Measurements from ENCODE around the gene NAIF1.
"Not testable (repeated sequence)": the region's sequence is repeated elsewhere in the genome, so short reads cannot be mapped to it uniquely, and the experiment has no call there.

Gene NAIF1

GRCh38 chr9:128111726-128112125 lies 44.6 kb upstream of the NAIF1 start:
- POLR2A ChIA-PET; H3K4me1 ChIP-seq (ENCODE audit: control extremely low read depth in 1 of 4, control insufficient read depth in 4 of 4, insufficient read depth in 4 of 4, low read length in 3 of 4); DNase-seq; H3K27ac ChIP-seq (ENCODE audit: insufficient read depth in 1 of 2, low read depth in 1 of 2, low read length in 2 of 2, poor library complexity in 1 of 2, severe bottlenecking in 2 of 2); H3K27me3 ChIP-seq (replicated peaks in 2 of 5; ENCODE audit: control insufficient read depth in 4 of 5, insufficient read depth in 5 of 5, low read length in 4 of 5); H3K4me3 ChIP-seq (ENCODE audit: control insufficient read depth in 1 of 7, extremely low read depth in 1 of 7, insufficient read depth in 4 of 7, low read depth in 2 of 7, low read length in 6 of 7); H3K9me3 ChIP-seq (ENCODE audit: control extremely low read depth in 1 of 5, control insufficient read depth in 4 of 5, insufficient read depth in 2 of 5, low read depth in 1 of 5, low read length in 4 of 5): not testable (repeated sequence)
- 98% methylated on average over 9 of the region's 12 CpGs for WGBS (ENCODE audit: insufficient coverage)
- CTCF ChIA-PET = interaction anchor here (2.1 to 3.8 kb wide), 2 partner anchors 11 to 14 kb away, joined by 10 to 14 read pairs; no protein-coding TSS in a partner anchor
- peaks cover 0 to 38% (median 21%) of the 10 kb centered on the region in 4 experiments for H3K36me3 ChIP-seq (ENCODE audit: control insufficient read depth in 4 of 4, insufficient read depth in 4 of 4, low read length in 3 of 4)

- no peak overlapping the region for H3K27ac ChIP-seq (ENCODE audit: insufficient read depth in 1 of 2, low read depth in 1 of 2, low read length in 2 of 2, poor library complexity in 1 of 2, severe bottlenecking in 2 of 2)
- H3K9me3 ChIP-seq (ENCODE audit: control extremely low read depth in 1 of 5, control insufficient read depth in 4 of 5, insufficient read depth in 2 of 5, low read depth in 1 of 5, low read length in 4 of 5) = no peaks in the 10 kb centered on the region
- H3K4me1 ChIP-seq (ENCODE audit: control extremely low read depth in 1 of 4, control insufficient read depth in 4 of 4, insufficient read depth in 4 of 4, low read length in 3 of 4) = peaks cover 0 to 6% (median 4%) of the 10 kb centered on the region in 4 experiments
- ChIA-PET POLR2A (interaction anchor here (1.1 kb wide), 1 partner anchor 165 kb away, joined by 3 read pairs; no protein-coding TSS in a partner anchor), CTCF (interaction anchor here (1.0 to 2.1 kb wide), 2 partner anchors 8 to 12 kb away, joined by 5 to 10 read pairs; no protein-coding TSS in a partner anchor)
- peaks cover 0 to 48% (median 33%) of the 10 kb centered on the region in 4 experiments for H3K36me3 ChIP-seq (ENCODE audit: control insufficient read depth in 4 of 4, insufficient read depth in 4 of 4, low read length in 3 of 4)
- no peak for DNase-seq
- H3K27me3 ChIP-seq (replicated peaks in 2 of 5; ENCODE audit: control insufficient read depth in 4 of 5, insufficient read depth in 5 of 5, low read length in 4 of 5) = no peaks in the 10 kb centered on the region
- WGBS (ENCODE audit: insufficient coverage) = 85% methylated on average over 15 of the region's 20 CpGs
- no peak overlapping the region for H3K4me3 ChIP-seq (ENCODE audit: control insufficient read depth in 1 of 7, extremely low read depth in 1 of 7, insufficient read depth in 4 of 7, low read depth in 2 of 7, low read length in 6 of 7)
These were observed 42.1 kb upstream of the NAIF1 start for GRCh38 chr9:128109050-128109709.

- H3K9me3 ChIP-seq (ENCODE audit: control extremely low read depth in 1 of 5, control insufficient read depth in 4 of 5, insufficient read depth in 2 of 5, low read depth in 1 of 5, low read length in 4 of 5) = no peaks in the 10 kb centered on the region
- POLR2A ChIA-PET = interaction anchor here (1.1 kb wide), 1 partner anchor 164 kb away, joined by 3 read pairs; no protein-coding TSS in a partner anchor
- DNase-seq = no peak
- H3K4me1 ChIP-seq (ENCODE audit: control extremely low read depth in 1 of 4, control insufficient read depth in 4 of 4, insufficient read depth in 4 of 4, low read length in 3 of 4) = peaks cover 0 to 13% (median 8%) of the 10 kb centered on the region in 4 experiments
- H3K27ac ChIP-seq (ENCODE audit: insufficient read depth in 1 of 2, low read depth in 1 of 2, low read length in 2 of 2, poor library complexity in 1 of 2, severe bottlenecking in 2 of 2) = no peak overlapping the region
- 97% methylated on average over 8 of the region's 15 CpGs for WGBS (ENCODE audit: insufficient coverage)
- H3K4me3 ChIP-seq (ENCODE audit: control insufficient read depth in 1 of 7, extremely low read depth in 1 of 7, insufficient read depth in 4 of 7, low read depth in 2 of 7, low read length in 6 of 7) = no peak overlapping the region
- CTCF ChIA-PET = interaction anchor here (1.0 to 1.9 kb wide), 2 partner anchors 9 to 10 kb away, joined by 5 to 6 read pairs; no protein-coding TSS in a partner anchor
- H3K27me3 ChIP-seq (replicated peaks in 2 of 5; ENCODE audit: control insufficient read depth in 4 of 5, insufficient read depth in 5 of 5, low read length in 4 of 5) = no peaks in the 10 kb centered on the region
- H3K36me3 ChIP-seq (ENCODE audit: control insufficient read depth in 4 of 4, insufficient read depth in 4 of 4, low read length in 3 of 4) = peaks cover 0 to 50% (median 37%) of the 10 kb centered on the region in 4 experiments
These were observed 41.3 kb upstream of the NAIF1 start for GRCh38 chr9:128108269-128109049.

DNA sequence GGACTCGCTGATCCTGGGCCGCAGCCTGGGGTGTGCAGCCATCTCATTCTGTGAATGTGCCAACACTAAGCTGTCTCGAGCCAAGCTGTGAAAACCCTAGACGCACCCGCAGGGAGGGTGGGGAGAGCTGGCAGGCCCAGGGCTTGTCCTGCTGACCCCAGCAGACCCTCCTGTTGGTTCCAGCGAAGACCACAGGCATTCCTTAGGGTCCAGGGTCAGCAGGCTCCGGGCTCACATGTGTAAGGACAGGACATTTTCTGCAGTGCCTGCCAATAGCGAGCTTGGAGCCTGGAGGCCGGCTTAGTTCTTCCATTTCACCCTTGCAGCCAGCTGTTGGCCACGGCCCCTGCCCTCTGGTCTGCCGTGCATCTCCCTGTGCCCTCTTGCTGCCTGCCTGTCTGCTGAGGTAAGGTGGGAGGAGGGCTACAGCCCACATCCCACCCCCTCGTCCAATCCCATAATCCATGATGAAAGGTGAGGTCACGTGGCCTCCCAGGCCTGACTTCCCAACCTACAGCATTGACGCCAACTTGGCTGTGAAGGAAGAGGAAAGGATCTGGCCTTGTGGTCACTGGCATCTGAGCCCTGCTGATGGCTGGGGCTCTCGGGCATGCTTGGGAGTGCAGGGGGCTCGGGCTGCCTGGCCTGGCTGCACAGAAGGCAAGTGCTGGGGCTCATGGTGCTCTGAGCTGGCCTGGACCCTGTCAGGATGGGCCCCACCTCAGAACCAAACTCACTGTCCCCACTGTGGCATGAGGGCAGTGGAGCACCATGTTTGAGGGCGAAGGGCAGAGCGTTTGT lies 40.5 kb upstream of the NAIF1 start:
- 92% methylated on average over 15 of the region's 18 CpGs for WGBS (ENCODE audit: insufficient coverage)
- Histone ChIP-seq H3K9me3 (ENCODE audit: control extremely low read depth in 1 of 5, control insufficient read depth in 4 of 5, insufficient read depth in 2 of 5, low read depth in 1 of 5, low read length in 4 of 5) (no peaks in the 10 kb centered on the region), H3K36me3 (ENCODE audit: control insufficient read depth in 4 of 4, insufficient read depth in 4 of 4, low read length in 3 of 4) (peaks cover 0 to 52% (median 41%) of the 10 kb centered on the region in 4 experiments), H3K4me3 (ENCODE audit: control insufficient read depth in 1 of 7, extremely low read depth in 1 of 7, insufficient read depth in 4 of 7, low read depth in 2 of 7, low read length in 6 of 7) (no peak overlapping the region), H3K27me3 (replicated peaks in 2 of 5; ENCODE audit: control insufficient read depth in 4 of 5, insufficient read depth in 5 of 5, low read length in 4 of 5) (no peaks in the 10 kb centered on the region), H3K4me1 (ENCODE audit: control extremely low read depth in 1 of 4, control insufficient read depth in 4 of 4, insufficient read depth in 4 of 4, low read length in 3 of 4) (peaks cover 0 to 14% (median 8%) of the 10 kb centered on the region in 4 experiments), H3K27ac (ENCODE audit: insufficient read depth in 1 of 2, low read depth in 1 of 2, low read length in 2 of 2, poor library complexity in 1 of 2, severe bottlenecking in 2 of 2) (no peak overlapping the region)
- ChIA-PET CTCF (interaction anchor here (1.0 to 1.9 kb wide), 4 partner anchors 7 to 10 kb away, joined by 3 to 6 read pairs (median 4); no protein-coding TSS in a partner anchor), POLR2A (interaction anchor here (1.1 kb wide), 1 partner anchor 164 kb away, joined by 3 read pairs; no protein-coding TSS in a partner anchor)
- no peak for DNase-seq

- Histone ChIP-seq H3K4me3 (ENCODE audit: control insufficient read depth in 1 of 7, extremely low read depth in 1 of 7, insufficient read depth in 4 of 7, low read depth in 2 of 7, low read length in 6 of 7) (no peak overlapping the region), H3K36me3 (ENCODE audit: control insufficient read depth in 4 of 4, insufficient read depth in 4 of 4, low read length in 3 of 4) (peaks cover 0 to 58% (median 44%) of the 10 kb centered on the region in 4 experiments), H3K9me3 (ENCODE audit: control extremely low read depth in 1 of 5, control insufficient read depth in 4 of 5, insufficient read depth in 2 of 5, low read depth in 1 of 5, low read length in 4 of 5) (no peaks in the 10 kb centered on the region), H3K4me1 (ENCODE audit: control extremely low read depth in 1 of 4, control insufficient read depth in 4 of 4, insufficient read depth in 4 of 4, low read length in 3 of 4) (peaks cover 0 to 14% (median 8%) of the 10 kb centered on the region in 4 experiments), H3K27me3 (replicated peaks in 2 of 5; ENCODE audit: control insufficient read depth in 4 of 5, insufficient read depth in 5 of 5, low read length in 4 of 5) (no peaks in the 10 kb centered on the region), H3K27ac (ENCODE audit: insufficient read depth in 1 of 2, low read depth in 1 of 2, low read length in 2 of 2, poor library complexity in 1 of 2, severe bottlenecking in 2 of 2) (no peak overlapping the region)
- 98% methylated on average over 22 of the region's 23 CpGs for WGBS (ENCODE audit: insufficient coverage)
- CTCF ChIA-PET = interaction anchor here (1.0 to 1.9 kb wide), 3 partner anchors 8 to 10 kb away, joined by 3 to 6 read pairs (median 4); no protein-coding TSS in a partner anchor
- POLR2A ChIA-PET = no interaction called here
- DNase-seq = no peak
These were observed 39.9 kb upstream of the NAIF1 start for GRCh38 chr9:128106940-128107467.

DNA sequence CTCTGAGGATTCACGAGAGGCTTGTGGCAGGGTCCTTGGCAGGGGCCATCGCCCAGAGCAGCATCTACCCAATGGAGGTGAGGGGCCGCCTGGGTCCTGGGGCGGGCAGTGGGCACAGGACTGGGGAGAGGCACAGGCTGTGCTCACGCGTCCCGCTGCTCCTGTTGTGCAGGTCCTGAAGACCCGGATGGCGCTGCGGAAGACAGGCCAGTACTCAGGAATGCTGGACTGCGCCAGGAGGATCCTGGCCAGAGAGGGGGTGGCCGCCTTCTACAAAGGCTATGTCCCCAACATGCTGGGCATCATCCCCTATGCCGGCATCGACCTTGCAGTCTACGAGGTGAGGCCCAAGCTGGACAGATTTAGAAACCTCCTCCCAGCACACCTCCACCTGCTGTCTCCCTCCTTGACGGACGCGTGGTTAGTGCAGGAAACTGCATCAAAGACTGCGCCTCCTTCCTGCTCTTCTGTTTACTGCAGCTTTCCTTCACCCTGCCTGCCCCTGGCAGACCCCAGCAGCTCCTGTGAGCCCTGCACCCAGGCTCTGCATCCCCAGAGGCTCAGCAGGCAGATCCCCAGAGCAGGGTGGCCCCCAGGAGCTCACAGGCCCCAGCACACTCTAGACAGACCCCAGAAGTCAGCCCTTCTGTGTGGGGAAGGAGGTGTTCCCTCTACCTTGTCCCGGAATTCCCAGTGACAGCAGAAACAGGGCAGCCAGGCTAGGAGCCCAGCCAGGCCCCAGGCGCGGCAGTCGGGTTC lies 39.2 kb upstream of the NAIF1 start:
- WGBS (ENCODE audit: insufficient coverage) = 97% methylated on average over 23 of the region's 23 CpGs
- Histone ChIP-seq H3K27me3 (replicated peaks in 2 of 5; ENCODE audit: control insufficient read depth in 4 of 5, insufficient read depth in 5 of 5, low read length in 4 of 5) (no peaks in the 10 kb centered on the region), H3K4me3 (ENCODE audit: control insufficient read depth in 1 of 7, extremely low read depth in 1 of 7, insufficient read depth in 4 of 7, low read depth in 2 of 7, low read length in 6 of 7) (no peak overlapping the region), H3K27ac (ENCODE audit: insufficient read depth in 1 of 2, low read depth in 1 of 2, low read length in 2 of 2, poor library complexity in 1 of 2, severe bottlenecking in 2 of 2) (no peak overlapping the region), H3K36me3 (ENCODE audit: control insufficient read depth in 4 of 4, insufficient read depth in 4 of 4, low read length in 3 of 4) (peaks cover 0 to 62% (median 47%) of the 10 kb centered on the region in 4 experiments), H3K9me3 (ENCODE audit: control extremely low read depth in 1 of 5, control insufficient read depth in 4 of 5, insufficient read depth in 2 of 5, low read depth in 1 of 5, low read length in 4 of 5) (no peaks in the 10 kb centered on the region), H3K4me1 (ENCODE audit: control extremely low read depth in 1 of 4, control insufficient read depth in 4 of 4, insufficient read depth in 4 of 4, low read length in 3 of 4) (peaks cover 0 to 14% (median 8%) of the 10 kb centered on the region in 4 experiments)
- ChIA-PET POLR2A (no interaction called here), CTCF (interaction anchor here (0.6 to 1.9 kb wide), 5 partner anchors 8 to 14 kb away, joined by 3 to 6 read pairs (median 3); no protein-coding TSS in a partner anchor)
- DNase-seq = no peak
